Measurements from ENCODE around the gene HNRNPL.
"Not testable (repeated sequence)": the region's sequence is repeated elsewhere in the genome, so short reads cannot be mapped to it uniquely, and the experiment has no call there.

The HNRNPL gene

DNA sequence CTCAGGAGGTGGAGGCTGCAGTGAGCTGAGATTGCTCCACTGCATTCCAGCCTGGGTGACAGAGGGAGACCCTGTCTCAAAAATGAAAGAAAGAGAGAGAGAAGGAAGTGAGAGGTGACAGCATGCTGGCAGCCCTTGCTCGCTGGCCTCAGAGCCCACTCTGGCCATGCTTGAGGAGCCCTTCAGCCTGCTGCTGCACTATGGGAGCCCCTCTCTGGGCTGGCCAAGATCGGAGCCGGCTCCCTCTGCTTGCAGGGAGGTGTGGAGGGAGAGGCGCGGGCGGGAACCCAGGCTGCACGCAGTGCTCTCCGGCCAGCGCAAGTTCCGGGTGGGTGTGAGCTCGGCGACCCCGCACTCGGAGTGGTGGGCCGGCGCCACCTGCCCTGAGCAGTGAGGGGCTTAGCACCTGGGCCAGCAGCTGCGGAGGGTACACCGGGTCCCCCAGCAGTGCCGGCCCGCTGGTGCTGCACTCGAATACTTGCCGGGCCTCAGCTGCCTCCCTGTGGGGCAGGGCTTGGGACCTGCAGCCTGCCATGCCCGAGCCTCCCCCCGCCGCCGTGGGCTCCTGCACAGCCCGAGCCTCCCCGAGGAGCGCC is 28.5 kb downstream of the HNRNPL start:
- DNase-seq, result not testable (repeated sequence)

DNA sequence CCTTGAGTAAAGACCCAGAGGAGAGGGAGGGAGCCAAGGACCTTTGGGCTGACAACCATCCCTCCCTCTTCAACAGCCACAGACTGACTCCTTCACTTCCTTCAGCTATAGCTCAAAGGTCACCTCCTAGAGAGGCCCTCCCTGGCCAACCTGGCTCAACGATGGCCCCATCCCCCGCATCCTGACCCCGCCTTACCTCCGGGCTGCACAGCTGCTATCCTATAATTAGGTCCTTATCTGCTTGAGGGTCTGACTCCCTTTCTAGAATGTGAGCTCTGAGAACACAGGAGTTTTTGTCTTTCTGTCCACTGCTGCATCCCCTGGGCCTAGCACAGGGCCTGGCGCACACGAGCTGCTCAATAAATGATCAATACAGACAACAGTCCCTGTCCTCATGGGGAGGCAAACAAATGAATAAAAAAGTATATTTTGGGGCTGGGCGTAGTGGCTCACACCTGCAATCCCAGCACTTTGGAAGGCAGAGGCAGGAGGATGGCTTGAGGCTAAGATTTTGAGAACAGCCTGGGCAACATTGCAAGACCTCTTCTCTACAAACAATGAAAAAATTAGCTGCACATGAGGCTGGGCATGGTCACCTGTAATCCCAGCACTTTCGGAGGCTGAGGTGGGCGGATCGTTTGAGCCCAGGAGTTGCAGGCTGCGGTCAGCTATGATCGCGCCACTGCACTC is 30.4 kb downstream of the HNRNPL start:
- DNase-seq, result no peak

DNA sequence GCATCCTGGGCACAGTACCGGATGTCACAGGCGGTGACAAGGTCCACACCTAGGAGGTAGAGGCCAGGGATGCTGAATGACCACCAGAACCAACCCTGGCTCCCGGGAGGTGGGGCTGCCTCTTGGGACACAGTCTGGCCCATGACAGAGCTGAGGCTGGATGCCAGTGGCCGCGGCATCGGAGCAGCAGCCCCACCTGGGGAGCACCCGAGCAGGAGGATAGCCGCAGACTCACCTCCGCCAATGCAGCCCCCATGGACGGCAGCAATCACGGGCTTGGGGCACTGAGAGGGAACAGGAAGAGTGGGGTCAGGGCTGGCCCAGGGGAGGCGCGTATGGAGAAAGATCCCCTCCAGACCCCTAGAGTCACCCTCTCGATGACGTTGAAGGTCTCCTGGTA is 32.7 kb downstream of the HNRNPL start:
- no peak for DNase-seq

DNA sequence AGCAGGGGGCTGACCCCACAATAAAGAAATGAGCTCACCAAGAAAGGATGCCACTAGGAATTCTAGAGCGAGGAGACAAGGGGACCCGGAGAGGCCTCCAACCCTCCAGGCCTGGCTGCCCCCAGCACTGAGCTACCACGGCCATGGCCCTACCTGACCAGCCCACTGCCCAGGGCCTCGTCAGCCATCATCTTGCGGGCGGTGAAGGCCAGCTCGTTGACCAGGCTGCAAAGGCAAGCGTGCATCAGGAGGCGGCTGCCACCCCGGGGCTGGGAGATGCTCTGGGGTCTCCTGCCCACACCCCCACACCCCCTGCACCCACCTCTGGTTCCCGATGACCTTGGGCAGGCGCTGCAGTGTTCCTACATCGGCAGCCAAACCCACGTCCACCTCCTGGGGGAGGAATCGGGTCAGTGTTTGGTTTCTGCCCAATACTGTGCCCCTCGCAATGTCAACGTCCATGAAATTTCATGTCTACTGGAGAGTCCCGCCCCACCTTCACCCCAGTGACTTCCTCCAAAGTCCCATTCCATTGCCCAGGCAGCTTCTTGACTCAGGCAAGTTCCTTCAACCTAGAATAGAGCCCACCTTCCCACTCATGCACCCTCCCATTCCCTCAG is 33.5 kb downstream of the HNRNPL start:
- no peak for DNase-seq

DNA sequence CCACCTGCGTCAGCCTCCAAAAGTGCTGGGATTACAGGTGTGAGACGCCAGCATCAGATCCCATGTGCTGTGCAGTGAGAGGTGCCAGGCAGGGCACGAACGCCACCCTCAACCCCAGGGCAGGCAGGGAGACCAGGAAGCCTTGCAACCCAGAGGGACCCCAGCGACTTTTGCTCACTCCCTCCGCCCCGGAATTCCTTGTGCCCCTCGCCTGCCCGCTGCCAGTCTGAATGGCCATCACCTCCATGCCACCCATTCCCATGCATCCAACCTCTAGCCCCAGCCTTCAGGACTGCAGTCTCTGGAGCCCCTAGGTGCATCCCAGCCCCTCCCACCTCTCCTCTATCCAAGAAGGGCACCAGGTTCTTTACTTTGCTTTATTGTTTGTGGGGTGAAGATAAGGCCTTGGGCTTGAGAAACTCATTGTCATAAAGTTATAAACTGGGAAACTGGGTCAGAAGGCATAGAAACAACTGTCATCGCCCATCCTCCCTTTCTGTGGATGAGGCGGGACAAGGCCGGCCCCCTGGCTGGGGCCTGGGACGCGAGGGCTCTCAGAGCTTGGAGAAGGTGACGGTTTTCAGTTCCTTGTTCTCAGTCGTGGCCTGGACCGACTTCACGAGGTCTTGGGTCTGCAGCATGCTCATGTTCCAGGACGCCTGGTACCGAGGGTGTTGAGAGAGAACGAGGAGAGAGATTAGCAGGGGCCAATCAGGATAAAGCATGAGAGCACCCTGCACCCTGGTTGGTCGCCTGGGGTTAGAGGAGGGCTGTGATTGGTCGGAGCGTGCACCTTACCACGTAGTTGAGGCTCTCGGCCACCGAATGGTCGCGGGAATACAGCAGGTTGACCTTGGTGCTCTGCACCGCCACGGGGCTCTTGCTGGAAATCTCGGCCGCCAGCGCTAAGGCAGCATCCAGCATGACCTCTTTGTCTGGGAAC is 34.5 kb downstream of the HNRNPL start:
- no peak for DNase-seq

DNA sequence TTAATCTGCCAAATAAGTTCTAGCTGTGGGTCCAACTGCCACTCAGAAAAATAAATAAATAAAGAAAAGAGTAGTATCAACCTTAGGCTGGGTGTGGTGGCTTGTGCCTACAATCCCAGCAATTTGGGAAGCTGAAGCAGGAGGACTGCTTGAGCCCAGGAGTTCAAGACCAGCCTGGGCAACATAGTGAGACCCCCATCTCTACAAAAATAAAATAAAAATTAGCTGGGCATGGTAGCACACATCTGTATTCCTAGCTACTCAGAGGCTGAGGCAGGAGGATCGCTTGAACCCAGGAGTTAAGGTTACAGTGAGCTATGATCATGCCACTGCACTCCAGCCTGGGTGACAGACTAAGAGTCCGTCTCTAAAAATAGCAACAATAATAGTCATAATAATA is 35.9 kb downstream of the HNRNPL start:
- not testable (repeated sequence) for DNase-seq

DNA sequence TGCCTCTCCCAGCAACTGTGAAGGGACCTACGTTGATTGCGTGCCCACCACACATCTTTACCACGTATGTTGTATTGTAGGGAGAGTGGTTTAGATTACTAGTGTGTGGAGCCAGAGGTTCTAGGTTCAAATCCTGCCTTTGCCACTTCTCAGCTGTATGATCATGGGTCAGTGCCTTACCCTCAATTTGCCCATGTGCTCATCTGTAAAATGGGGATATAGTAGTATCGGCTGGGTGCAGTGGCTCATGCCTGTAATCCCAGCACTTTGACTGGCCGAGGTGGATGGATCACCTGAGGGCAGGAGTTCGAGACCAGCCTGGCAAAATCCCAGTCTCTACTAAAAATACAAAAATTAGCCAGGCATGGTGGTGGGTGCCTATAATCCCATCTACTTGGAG is 36.5 kb downstream of the HNRNPL start:
- no peak for DNase-seq

DNA sequence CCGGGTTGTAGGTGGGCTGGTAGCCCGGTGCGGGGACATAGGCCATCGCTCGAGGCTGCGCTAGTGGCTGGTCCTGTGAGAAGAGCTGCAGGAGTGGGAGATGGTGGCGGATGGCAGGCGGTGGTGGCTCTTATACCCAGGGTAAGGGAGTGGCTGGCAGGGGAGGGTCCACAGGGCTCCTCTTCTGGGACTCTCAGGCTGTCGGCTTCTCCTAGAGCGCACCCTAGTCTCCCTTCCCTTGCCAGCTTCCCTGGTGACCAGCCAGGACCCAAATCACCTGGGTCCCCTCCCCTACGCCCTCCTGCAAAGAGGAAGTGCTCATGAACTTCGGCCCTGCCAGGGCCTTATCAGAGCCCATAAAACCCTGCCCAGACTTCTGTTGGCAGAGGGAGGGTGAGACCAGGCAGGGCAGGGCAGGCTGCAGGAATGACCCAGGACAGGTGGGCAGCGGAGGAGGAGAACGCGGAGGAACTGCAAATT is 36.9 kb downstream of the HNRNPL start, which contains the start of gene LGALS4:
Gene LGALS4, minus strand, starts transcription at position 105 of the 480 bp plus-strand sequence. Its CDS starts 59 bp downstream, at position 46.
- no peak for DNase-seq

DNA sequence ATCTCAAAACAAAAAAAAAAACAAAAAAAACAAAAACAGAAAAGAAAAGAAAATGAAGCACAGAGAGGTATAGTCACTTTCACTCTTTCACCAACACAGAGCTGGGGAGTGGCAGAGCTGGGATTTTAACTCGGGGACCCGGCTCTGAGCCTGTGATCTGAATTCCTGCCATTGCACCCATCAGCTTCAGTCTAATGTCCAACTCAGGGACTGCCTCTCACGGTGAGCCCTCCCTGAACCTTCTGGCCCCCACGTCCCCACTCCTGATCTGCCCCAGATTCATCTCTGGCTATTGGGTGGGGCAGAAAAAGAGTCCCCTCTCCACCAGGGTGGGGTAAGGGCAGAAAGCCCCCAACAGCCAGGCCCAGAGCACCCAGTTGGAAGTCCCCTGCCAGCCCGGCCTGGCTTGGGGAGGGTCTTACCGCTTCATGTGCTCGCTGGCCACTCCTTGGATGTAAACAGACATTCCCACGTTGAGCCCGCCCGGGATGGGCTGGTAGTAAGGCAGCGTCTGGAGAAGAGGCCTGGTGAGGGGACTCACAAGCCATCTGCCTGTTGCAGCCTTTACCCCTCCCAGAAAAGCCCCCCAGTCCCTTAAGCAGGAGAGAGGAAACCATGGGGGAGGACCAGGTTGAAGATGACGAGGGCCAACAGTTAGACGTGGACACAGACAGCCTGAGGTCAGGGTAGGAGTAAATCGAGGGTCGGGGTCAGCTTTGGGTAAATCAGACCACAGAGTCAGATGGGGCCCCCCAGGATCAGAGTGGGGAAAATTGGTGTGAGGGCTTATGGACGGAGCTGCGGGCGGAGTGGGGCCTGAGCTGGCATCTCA is 37.6 kb downstream of the HNRNPL start:
- no peak for DNase-seq

DNA sequence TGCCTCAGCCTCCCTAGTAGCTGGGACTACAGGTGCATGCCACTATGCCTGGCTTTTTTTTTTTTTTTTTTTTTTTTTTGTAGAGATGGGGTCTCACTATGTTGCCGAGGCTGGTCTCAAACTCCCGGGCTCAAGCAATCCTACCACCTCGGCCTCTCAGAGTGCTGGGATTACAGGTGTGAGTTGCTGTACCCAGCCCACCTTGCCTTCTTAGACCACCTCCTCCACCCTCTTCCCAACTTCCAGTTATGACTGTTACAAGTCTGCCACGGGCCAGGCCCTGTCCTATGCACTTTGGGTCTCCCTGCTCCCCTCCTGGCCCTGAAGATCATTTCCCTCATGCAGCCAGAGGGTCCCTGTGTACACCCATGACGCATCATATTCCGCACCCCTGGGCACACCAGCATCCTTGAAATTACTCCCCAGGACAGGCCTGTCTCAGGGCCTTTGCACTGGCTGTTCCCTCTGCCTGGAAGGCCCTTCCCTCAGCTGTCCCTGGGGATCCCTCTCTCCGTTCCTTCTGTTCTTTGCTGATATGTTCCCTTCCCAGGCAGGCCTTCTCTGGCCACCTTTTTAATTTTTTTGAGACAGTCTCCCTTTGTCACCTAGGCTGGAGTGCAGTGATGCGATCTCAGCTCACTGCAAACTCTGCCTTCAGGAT is 40.1 kb downstream of the HNRNPL start:
- no peak for DNase-seq

DNA sequence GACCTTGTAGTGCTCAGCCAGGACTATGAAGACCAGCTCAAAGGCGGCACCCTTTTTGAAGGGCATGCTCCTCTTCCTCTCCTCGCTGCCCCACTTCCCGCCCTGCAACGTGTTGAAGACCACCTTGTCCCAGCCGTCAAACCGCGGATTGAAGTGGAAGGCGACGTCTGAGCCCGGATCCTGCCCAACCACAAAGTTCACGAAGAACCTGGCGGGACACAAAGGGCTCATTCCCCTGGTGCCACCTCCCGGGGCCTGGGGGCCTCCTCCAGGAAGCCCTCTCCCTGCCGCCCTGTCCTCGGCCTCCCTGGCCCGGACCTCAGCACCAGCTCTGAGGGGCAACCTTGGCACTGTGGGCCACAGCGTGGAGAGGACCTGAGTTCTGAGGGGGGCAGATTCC is 41.0 kb downstream of the HNRNPL start:
- DNase-seq, result no peak

DNA sequence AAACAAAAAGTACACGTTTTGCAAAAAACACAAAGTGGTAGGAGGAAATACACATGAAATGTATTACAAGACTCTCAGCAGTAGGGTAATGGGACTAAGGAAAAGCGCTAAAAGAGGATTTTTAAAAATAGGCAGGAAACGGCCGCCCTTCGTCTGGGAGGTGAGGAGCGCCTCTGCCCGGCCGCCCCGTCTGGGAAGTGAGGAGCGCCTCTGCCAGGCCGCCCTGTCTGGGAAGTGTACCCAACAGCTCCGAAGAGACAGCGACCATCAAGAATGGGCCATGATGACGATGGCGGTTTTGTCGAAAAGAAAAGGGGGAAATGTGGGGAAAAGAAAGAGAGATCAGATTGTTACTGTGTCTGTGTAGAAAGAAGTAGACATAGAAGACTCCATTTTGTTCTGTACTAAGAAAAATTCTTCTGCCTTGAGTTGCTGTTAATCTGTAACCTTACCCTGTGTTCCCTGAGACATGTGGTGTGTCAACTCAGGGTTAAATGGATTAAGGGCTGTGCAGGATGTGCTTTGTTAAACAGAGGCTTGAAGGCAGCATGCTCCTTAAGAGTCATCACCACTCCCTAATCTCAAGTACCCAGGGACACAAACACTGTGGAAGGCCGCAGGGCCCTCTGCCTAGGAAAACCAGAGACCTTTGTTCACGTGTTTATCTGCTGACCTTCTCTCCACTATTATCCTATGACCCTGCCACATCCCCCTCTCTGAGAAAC is 42.2 kb downstream of the HNRNPL start:
- DNase-seq, result not testable (repeated sequence)

DNA sequence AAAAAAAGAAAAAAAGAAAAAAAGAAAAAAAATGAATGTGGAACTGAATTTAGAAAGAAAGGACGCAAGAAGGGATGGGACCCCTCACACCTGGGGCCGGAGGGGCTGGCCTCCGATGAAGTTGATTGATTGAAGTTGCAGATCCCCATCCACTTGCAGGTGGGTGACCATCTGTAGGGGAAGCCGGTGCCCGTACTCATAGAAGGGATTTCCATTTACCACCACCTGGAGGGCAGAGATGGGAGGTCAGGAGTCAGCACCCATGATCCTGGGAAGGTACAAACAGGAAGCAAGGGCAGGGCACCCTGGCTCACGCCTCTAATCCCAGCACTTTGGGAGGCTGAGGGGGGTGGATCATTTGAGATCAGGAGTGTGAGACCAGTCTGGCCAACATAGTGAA is 43.4 kb downstream of the HNRNPL start:
- DNase-seq, result no peak

DNA sequence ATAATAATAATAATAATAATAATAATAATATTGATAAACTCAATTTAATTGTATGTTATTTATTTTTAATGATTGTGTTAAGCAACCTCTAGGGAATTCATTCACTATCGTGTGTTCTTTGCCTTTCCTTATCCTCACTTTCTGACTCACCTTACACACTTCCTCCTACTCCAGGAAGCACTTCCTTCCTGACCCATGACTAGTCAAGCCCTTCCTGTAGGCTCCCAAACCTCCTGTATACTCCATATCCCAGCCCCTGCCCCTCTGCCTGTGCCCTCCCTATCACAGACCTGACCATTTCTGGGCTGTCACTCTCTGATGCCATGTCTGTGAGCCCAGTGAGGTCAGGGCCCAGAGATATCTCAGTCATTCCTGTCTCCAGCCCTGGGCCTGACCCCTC is 44.6 kb downstream of the HNRNPL start:
- no peak for DNase-seq

DNA sequence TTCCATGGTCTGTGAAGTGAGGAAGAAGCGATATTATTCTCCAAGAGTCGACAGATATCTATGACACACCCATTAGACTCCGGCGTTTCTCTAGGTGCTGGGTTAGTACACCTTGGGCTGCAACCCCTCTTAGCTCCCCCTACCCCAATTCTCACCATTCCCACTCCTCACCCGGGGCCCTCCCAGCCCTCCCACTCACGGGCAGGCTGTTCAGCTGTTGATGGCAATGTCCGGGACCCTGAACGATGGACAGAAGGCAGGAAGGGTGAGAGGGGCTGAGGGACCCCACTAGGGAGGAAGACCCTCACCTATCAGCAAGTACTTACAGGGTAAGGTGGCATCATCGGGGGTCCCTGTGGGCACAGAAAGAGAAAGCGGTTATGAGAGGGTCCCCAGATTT is 46.2 kb downstream of the HNRNPL start:
- no peak for DNase-seq

DNA sequence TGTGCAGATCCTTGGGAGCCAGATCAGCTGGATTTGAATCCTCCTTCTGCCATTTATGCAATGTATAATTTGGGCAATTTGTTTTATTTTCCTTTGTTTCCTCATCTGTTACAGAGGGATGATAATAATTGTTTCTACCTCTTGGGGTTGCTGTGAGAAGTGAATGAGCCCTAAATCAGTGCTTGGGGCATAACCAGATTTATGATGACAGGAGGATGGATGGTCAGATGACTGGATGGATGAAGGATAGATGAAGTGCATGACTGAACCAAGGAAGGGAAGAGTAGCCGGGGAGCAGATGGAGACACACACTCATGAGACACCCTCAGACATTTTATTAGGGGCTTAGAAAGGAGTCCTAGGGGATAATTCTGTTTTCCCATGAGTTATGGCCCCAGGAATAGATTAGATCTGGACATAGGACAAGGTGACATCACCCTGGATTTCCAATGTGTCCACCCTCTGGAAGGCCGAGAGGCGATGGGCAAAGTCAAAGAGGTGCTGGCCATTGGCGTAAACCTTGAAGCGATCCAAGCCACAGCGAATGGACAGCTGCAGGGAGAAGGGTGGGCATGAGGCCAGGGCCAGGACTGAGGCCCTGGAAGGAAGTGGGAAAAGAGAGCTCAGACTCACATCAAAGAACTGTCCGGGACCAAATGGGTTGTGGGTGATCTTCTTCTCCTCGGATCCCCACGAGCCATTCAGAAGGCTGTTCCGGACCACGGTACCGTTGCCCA is 48.3 kb downstream of the HNRNPL start:
- no peak for DNase-seq

DNA sequence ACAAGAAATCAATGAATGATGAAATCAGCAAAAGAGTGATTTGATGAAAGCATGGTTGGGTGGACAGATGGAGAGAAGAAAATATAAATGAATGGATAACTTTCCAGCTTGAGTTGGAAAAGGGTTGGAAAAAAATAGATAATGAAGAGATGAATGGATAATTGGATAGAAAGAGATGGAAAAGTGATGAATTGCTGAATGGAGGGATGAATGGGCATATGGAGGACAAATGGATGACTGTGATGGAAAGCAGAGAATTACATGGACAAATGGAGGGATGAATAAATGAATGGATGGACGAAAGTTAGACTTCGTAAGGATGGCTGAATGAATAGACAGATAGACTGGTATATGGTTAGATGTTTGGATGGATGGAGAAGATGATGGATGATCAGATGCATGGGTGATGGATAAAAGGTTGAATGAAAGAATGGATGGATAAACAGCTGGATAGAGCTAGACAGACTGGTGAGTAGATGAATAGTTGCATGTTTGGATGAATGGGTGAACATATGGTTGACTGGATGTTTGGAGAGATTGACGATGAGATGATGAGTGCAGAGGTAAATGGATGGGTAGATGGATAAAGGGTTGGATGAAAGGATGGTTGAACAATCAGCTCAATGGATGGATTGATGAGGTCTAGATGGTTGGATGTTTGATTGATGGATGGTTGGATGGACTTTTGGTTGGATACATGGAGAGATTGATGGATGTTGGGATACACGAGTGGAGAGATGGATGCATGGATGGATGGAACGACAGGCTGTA is 49.0 kb downstream of the HNRNPL start:
- DNase-seq, result no peak

DNA sequence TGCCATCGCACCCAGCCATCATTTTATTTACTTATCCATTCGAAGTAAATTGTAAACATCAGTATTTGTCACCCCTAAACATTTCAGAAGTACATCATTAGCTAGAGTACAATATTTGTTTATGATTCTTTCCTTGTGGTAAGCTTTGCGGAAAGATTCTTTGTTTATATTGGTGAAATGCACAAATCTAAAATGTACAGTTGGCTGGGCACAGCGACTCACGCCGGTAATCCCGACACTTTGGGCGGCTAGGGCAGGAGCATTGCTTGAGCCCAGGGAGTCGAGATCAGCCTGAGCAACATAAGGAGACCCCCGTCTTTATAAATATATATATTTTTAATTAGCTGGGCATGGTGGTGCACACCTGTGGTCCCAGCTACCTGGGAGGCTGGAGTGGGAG is 50.7 kb downstream of the HNRNPL start:
- DNase-seq, result no peak

DNA sequence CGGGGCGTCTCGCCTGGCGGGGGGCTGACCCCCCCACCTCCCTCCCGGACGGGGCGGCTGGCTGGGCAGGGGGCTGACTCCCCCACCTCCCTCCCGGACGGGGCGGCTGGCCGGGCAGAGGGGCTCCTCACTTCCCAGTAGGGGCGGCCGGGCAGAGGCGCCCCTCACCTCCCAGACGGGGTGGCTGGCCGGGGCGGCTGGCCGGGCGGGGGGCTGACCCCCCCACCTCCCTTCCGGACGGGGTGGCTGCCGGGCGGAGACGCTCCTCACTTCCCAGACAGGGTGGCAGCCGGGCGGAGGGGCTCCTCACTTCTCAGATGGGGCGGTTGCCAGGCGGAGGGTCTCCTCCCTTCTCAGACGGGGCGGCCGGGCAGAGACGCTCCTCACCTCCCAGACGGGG is 52.0 kb downstream of the HNRNPL start:
- DNase-seq, result not testable (repeated sequence)

Measured in bone marrow (tissue), 2 donors.